ENCODE results near the gene TUBE1. TPM values are rescaled to one million over a fixed set of nuclear protein-coding genes. Genes with fewer than 3 reads are reported as not detected.
A peak's percentile ranks its signal among the peaks of the same experiment; 100 is the strongest.

TUBE1 gene
- total and polyA plus RNA-seq, 7 donors, result 7.6 to 65.2 (median 32.5) TPM

GRCh38 chr6:112122756-112123155 is 35.5 kb upstream of the TUBE1 start:
- Histone ChIP-seq H3K27me3 (no peaks in the 10 kb centered on the region), H3K36me3 (peaks cover 44 to 100% (median 54%) of the 10 kb centered on the region in 4 donors), H3K4me3 (no peak overlapping the region), H3K27ac (peak overlapping the region in 1 of 4 donors; percentile 8), H3K9me3 (no peaks in the 10 kb centered on the region), H3K4me1 (no peaks in the 10 kb centered on the region)
- DNase-seq, result no peak
- WGBS, 2 donors, result 67 to 86% methylated on average over 2 of the region's 2 CpGs
- intact Hi-C loops (cut with DNase I), result no loop called here
- TF ChIP-seq POLR2AphosphoS5 (IDR thresholded peaks at IDR 0.05), result no peak
- no peak for TF ChIP-seq POLR2A (IDR thresholded peaks at IDR 0.05)
- TF ChIP-seq EP300 (IDR thresholded peaks at IDR 0.05), result no peak
- TF ChIP-seq CTCF (IDR thresholded peaks at IDR 0.05), result no peak

- Histone ChIP-seq H3K4me1 (peaks cover 0 to 8% (median 6%) of the 10 kb centered on the region in 4 donors), H3K4me3 (no peak overlapping the region), H3K9me3 (no peaks in the 10 kb centered on the region), H3K27me3 (no peaks in the 10 kb centered on the region), H3K27ac (peak overlapping the region in 2 of 4 donors; percentile 23 to 44), H3K36me3 (peaks cover 46 to 100% (median 61%) of the 10 kb centered on the region in 4 donors)
- intact Hi-C loops (cut with DNase I), result no loop called here
- no peak for DNase-seq
- no peak for TF ChIP-seq CTCF (IDR thresholded peaks at IDR 0.05)
- no peak for TF ChIP-seq POLR2A (IDR thresholded peaks at IDR 0.05)
- TF ChIP-seq POLR2AphosphoS5 (IDR thresholded peaks at IDR 0.05), result no peak
- no peak for TF ChIP-seq EP300 (IDR thresholded peaks at IDR 0.05)
Observed at GRCh38 chr6:112118034-112118433, 30.8 kb upstream of the TUBE1 start.

GRCh38 chr6:112117554-112117953 is 30.3 kb upstream of the TUBE1 start:
- no peak overlapping the region for H3K4me3 ChIP-seq
- WGBS, 2 donors, result 59 to 78% methylated on average over 1 of the region's 1 CpG
- no peak for DNase-seq
- intact Hi-C loops (cut with DNase I), result no loop called here
- H3K36me3 ChIP-seq, result peaks cover 46 to 100% (median 64%) of the 10 kb centered on the region in 4 donors
- no peaks in the 10 kb centered on the region for H3K27me3 ChIP-seq
- H3K27ac ChIP-seq, result peak overlapping the region in 3 of 4 donors; percentile 17 to 44 (median 23)
- peaks cover 0 to 8% (median 6%) of the 10 kb centered on the region in 4 donors for H3K4me1 ChIP-seq
- TF ChIP-seq EP300 (IDR thresholded peaks at IDR 0.05), result no peak
- TF ChIP-seq POLR2AphosphoS5 (IDR thresholded peaks at IDR 0.05), result no peak
- no peak for TF ChIP-seq POLR2A (IDR thresholded peaks at IDR 0.05)
- TF ChIP-seq CTCF (IDR thresholded peaks at IDR 0.05), result no peak
- no peaks in the 10 kb centered on the region for H3K9me3 ChIP-seq

- DNase-seq, result no peak
- intact Hi-C loops (cut with DNase I), result no loop called here
- peaks cover 48 to 100% (median 63%) of the 10 kb centered on the region in 4 donors for H3K36me3 ChIP-seq
- peak overlapping the region in 2 of 4 donors; percentile 18 to 31 for H3K27ac ChIP-seq
- no peaks in the 10 kb centered on the region for H3K27me3 ChIP-seq
- H3K4me3 ChIP-seq, result no peak overlapping the region
- H3K9me3 ChIP-seq, result no peaks in the 10 kb centered on the region
- peaks cover 0 to 8% (median 6%) of the 10 kb centered on the region in 4 donors for H3K4me1 ChIP-seq
- 82 to 91% methylated on average over 1 of the region's 1 CpG for WGBS, 2 donors
- TF ChIP-seq POLR2A (IDR thresholded peaks at IDR 0.05) (no peak), POLR2AphosphoS5 (IDR thresholded peaks at IDR 0.05) (no peak), CTCF (IDR thresholded peaks at IDR 0.05) (no peak), EP300 (IDR thresholded peaks at IDR 0.05) (no peak)
Observed at GRCh38 chr6:112116221-112116620, 28.9 kb upstream of the TUBE1 start.
